HEK293 (cell line): ENCODE data around the gene MAIP1.

Experiments used
- BCL11A ChIP-seq: fragments of 450-650 bp; formaldehyde crosslinking; IDR thresholded peaks from 2 replicates; pipeline ENCODE4 v1.5.1; 2016; ENCODE audit warnings: low read depth, missing biosample characterization, missing genetic modification characterization
- GLIS2 ChIP-seq: fragments of 450-650 bp; formaldehyde crosslinking; IDR thresholded peaks from 2 replicates; pipeline ENCODE4 v1.5.1; 2016; ENCODE audit warnings: missing biosample characterization, missing genetic modification characterization
- YY1 ChIP-seq: fragments of 450-650 bp; formaldehyde crosslinking; IDR thresholded peaks from 2 replicates; pipeline ENCODE4 v1.5.1; 2018; ENCODE audit warnings: missing biosample characterization, missing genetic modification characterization
- ZNF174 ChIP-seq: fragments of 450-650 bp; formaldehyde crosslinking; IDR thresholded peaks from 2 replicates; pipeline ENCODE4 v1.5.0; 2017; ENCODE audit warnings: missing biosample characterization, mild to moderate bottlenecking, missing genetic modification characterization
- ZNF214 ChIP-seq: fragments of 450-650 bp; formaldehyde crosslinking; IDR thresholded peaks from 2 replicates; pipeline ENCODE4 v1.5.1; 2017; ENCODE audit warnings: missing biosample characterization, mild to moderate bottlenecking, missing genetic modification characterization, borderline replicate concordance
- ZNF274 ChIP-seq, 2 experiments: fragments of 200-500 bp in 1 of 2; fragments of 450-650 bp in 1 of 2; sonication (Bioruptor generic) in 1 of 2; formaldehyde crosslinking in 1 of 2; IDR thresholded peaks; 2 replicates each; pipeline versions ENCODE4 v1.5.1 to v1.6.1; 2014 to 2016; ENCODE audit warnings: borderline replicate concordance in 1 of 2, inconsistent platforms in 1 of 2, low read length in 1 of 2, missing biosample characterization in 1 of 2, missing genetic modification characterization in 1 of 2
- ZNF626 ChIP-seq: fragments of 450-650 bp; sonication (Bioruptor Pico); formaldehyde crosslinking; IDR thresholded peaks from 2 replicates; pipeline ENCODE4 v1.5.1; 2018; ENCODE audit warnings: missing biosample characterization, missing genetic modification characterization, inconsistent platforms
- TF ChIP-seq, protein P1 (sequence below): fragments of 450-650 bp; formaldehyde crosslinking; IDR thresholded peaks from 2 replicates; pipeline ENCODE4 v1.5.1; 2016; ENCODE audit warnings: missing biosample characterization, missing genetic modification characterization
- TF ChIP-seq, protein P2 (sequence below): fragments of 450-650 bp; formaldehyde crosslinking; IDR thresholded peaks from 2 replicates; pipeline ENCODE4 v1.5.1; 2016; ENCODE audit warnings: missing biosample characterization, missing genetic modification characterization
- TF ChIP-seq, protein P3 (sequence below): fragments of 450-650 bp; formaldehyde crosslinking; IDR thresholded peaks from 2 replicates; pipeline ENCODE4 v1.5.1; 2016; ENCODE audit warnings: missing biosample characterization, missing genetic modification characterization, low read depth
- TF ChIP-seq, protein P4 (sequence below): fragments of 450-650 bp; formaldehyde crosslinking; IDR thresholded peaks from 2 replicates; pipeline ENCODE4 v1.5.1; 2017; ENCODE audit warnings: missing biosample characterization, mild to moderate bottlenecking, missing genetic modification characterization, moderate library complexity

DNA sequence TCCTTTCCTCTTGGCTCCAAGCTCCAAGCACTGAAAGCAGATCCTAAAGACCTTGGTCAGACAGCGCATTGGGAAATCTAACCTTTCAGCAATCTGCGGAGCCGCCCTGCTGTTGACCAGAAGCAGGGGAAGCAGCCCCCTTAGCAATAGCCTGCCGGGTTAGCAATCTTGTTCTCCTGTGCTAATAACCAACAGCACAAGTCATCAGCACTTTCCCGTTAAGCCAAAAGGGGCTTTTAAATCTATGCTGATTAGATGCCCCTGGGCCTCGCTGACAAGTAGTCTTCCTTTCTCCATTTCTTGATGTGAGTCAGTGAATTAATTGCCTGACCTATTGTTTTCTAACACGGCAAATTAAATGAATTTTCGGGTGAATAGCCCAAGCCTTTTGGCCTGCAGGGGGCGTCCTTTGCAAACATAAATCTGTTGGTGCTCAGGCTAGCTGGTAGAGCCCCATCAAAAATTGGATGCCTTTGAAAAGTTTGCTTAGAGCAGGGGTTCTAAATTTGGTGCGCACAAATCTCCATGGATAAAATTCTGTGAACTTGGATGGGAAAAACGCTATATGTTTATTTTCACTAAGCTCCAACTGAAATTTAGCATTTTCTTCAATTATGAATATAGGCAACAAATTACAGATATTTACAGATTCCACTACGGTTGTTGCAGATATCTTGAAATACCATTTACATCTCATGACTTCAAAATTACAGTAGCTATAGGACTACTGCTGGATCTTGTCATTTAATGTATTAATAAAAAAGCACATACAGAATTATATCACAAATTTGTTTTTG lies 24.6 kb downstream of the MAIP1 start:
- TF ChIP-seq, protein P1, sequence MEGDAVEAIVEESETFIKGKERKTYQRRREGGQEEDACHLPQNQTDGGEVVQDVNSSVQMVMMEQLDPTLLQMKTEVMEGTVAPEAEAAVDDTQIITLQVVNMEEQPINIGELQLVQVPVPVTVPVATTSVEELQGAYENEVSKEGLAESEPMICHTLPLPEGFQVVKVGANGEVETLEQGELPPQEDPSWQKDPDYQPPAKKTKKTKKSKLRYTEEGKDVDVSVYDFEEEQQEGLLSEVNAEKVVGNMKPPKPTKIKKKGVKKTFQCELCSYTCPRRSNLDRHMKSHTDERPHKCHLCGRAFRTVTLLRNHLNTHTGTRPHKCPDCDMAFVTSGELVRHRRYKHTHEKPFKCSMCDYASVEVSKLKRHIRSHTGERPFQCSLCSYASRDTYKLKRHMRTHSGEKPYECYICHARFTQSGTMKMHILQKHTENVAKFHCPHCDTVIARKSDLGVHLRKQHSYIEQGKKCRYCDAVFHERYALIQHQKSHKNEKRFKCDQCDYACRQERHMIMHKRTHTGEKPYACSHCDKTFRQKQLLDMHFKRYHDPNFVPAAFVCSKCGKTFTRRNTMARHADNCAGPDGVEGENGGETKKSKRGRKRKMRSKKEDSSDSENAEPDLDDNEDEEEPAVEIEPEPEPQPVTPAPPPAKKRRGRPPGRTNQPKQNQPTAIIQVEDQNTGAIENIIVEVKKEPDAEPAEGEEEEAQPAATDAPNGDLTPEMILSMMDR: peak; percentile 69
- TF ChIP-seq ZNF626: no peak
- no peak for TF ChIP-seq ZNF174 (tag by site-specific recombination)
- TF ChIP-seq BCL11A (tag by site-specific recombination): no peak
- TF ChIP-seq, protein P2, sequence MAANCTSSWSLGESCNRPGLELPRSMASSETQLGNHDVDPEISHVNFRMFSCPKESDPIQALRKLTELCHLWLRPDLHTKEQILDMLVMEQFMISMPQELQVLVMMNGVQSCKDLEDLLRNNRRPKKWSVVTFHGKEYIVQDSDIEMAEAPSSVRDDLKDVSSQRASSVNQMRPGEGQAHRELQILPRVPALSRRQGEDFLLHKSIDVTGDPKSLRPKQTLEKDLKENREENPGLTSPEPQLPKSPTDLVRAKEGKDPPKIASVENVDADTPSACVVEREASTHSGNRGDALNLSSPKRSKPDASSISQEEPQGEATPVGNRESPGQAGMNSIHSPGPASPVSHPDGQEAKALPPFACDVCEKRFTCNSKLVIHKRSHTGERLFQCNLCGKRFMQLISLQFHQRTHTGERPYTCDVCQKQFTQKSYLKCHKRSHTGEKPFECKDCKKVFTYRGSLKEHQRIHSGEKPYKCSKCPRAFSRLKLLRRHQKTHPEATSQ (tag by site-specific recombination): no peak
- TF ChIP-seq, protein P3, sequence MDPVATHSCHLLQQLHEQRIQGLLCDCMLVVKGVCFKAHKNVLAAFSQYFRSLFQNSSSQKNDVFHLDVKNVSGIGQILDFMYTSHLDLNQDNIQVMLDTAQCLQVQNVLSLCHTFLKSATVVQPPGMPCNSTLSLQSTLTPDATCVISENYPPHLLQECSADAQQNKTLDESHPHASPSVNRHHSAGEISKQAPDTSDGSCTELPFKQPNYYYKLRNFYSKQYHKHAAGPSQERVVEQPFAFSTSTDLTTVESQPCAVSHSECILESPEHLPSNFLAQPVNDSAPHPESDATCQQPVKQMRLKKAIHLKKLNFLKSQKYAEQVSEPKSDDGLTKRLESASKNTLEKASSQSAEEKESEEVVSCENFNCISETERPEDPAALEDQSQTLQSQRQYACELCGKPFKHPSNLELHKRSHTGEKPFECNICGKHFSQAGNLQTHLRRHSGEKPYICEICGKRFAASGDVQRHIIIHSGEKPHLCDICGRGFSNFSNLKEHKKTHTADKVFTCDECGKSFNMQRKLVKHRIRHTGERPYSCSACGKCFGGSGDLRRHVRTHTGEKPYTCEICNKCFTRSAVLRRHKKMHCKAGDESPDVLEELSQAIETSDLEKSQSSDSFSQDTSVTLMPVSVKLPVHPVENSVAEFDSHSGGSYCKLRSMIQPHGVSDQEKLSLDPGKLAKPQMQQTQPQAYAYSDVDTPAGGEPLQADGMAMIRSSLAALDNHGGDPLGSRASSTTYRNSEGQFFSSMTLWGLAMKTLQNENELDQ (tag by site-specific recombination): no peak
- no peak for TF ChIP-seq ZNF214 (tag by site-specific recombination)
- TF ChIP-seq ZNF274 (IDR thresholded peaks at IDR 0.05; ENCODE audit: low read length): no peak
- TF ChIP-seq ZNF274 (tag by site-specific recombination; IDR thresholded peaks at IDR 0.05; ENCODE audit: borderline replicate concordance): no peak
- TF ChIP-seq, protein P4, sequence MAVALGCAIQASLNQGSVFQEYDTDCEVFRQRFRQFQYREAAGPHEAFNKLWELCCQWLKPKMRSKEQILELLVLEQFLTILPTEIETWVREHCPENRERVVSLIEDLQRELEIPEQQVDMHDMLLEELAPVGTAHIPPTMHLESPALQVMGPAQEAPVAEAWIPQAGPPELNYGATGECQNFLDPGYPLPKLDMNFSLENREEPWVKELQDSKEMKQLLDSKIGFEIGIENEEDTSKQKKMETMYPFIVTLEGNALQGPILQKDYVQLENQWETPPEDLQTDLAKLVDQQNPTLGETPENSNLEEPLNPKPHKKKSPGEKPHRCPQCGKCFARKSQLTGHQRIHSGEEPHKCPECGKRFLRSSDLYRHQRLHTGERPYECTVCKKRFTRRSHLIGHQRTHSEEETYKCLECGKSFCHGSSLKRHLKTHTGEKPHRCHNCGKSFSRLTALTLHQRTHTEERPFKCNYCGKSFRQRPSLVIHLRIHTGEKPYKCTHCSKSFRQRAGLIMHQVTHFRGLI: no peak
- TF ChIP-seq YY1 (tag by site-specific recombination): no peak
- TF ChIP-seq GLIS2 (tag by site-specific recombination): no peak
